GM10266 (cell line): ENCODE measurements around the gene NUDT8.

Source experiments
- DNase-seq: peaks from one replicate; pipeline ENCODE4 v3.0.0; 2012; ENCODE audit errors: extremely low spot score
- CTCF ChIP-seq: IDR thresholded peaks from 2 replicates; pipeline ENCODE4 v1.5.1; 2012; ENCODE audit warnings: mild to moderate bottlenecking, low read depth; ENCODE audit not compliant: control insufficient read depth, insufficient read depth; ENCODE audit errors: missing control alignments

Gene NUDT8

GRCh38 chr11:67657300-67657699 is 27.6 kb upstream of the NUDT8 start:
- no peak for DNase-seq
- TF ChIP-seq CTCF, result no peak

- no peak for DNase-seq
These were observed 26.7 kb upstream of the NUDT8 start for GRCh38 chr11:67656278-67656922.

GRCh38 chr11:67654225-67654624 is 24.5 kb upstream of the NUDT8 start:
- no peak for TF ChIP-seq CTCF

More at GRCh38 chr11:67656278-67656922, 26.7 kb upstream of the NUDT8 start:
- TF ChIP-seq CTCF, result no peak

GRCh38 chr11:67652965-67653845 is 23.5 kb upstream of the NUDT8 start:
- TF ChIP-seq CTCF, result no peak
- DNase-seq, result no peak

More at GRCh38 chr11:67654225-67654624, 24.5 kb upstream of the NUDT8 start:
- DNase-seq, result no peak

- no peak for DNase-seq
- no peak for TF ChIP-seq CTCF
These were observed 22.4 kb upstream of the NUDT8 start for GRCh38 chr11:67651976-67652781.

GRCh38 chr11:67649634-67650510 is 20.1 kb upstream of the NUDT8 start:
- DNase-seq, result no peak
- no peak for TF ChIP-seq CTCF
